HG02642 (cell line): Measurements from ENCODE around the gene GPATCH8.
"Not testable (repeated sequence)": the region's sequence is repeated elsewhere in the genome, so short reads cannot be mapped to it uniquely, and the experiment has no call there.

Experiments
- ATAC-seq: cut with Tn5 transposase; IDR thresholded peaks from one replicate; pipeline ENCODE4 v1.9.1; 2021; ENCODE audit warnings: mild to moderate bottlenecking; ENCODE audit not compliant: unreplicated experiment, poor library complexity

Gene GPATCH8

DNA sequence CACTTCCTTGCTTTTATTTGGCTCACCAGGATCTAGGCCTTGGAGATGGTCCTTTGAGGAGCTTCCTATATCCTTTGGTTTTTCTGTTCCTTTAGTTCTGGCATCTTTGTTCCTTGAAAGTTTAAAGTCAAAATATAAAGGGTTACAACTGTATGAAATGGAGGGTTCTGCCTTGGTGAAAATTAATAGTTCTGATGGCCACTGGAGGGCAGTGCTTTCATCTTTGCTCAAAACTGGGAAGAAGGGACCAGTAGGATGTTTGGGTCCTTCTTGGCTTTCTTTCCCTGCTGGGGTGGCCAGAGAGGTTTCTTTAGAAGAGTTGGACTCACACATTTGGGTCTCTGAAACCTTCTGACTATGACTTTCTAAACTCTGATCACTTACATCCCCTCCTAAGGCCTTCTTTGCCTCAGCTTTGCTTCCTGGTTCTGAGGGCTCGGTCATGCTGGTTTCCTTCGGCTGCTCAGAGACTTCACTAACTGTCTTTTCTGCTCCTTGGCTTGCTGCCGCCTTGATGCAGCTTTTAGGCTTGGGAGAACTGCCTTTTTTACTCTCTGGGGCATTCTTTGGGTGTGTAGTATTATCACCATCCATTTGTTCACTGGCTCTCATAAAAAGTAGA lies 102.9 kb downstream of the GPATCH8 start:
- no peak for ATAC-seq

DNA sequence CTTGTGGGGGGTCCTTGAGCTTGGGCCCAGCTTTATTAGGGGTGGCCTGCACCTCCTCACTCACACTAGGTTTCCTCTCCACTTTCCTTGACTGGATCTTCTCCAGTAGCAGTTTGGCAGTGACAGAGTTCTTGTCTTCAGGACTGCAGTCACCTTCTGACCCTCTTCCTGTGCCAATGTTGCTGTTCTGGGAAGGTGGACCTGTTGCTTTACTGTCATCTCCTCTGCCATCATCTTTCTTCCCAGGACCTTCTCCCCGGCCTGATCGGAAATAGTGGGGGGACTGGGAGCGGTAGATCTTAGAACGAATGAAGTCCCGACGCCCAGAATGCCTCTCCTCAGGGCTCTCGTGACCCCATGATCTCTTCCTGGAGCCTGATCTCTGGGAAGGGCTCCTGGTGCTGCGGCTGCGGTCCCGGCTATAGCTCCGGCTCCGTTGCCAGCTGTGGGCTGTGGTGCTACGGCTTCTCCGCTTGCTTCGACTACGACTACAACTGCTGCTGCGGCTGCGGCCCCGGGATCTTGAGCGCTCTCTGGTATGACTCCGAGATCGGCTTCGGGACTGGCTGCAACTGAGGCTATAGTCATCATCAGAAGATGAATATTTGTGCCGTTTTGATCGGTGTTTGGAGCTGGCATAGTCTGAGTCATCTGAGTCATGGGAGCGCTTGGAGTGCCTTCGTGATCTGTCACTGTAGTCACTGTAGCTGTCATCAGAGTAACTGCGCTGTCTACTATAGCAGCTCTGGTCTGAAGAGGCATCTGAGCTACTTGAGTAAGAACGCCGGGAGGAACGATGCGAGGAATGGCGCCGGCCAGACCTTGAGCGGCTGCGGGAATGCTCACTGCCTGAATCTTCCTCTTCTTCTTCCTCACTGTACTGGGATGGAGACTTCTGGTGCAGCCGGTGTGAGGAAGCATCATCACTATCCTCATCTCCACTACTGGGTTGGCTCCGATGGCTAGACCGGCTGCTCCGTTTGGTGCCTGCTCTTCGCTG lies 104.2 kb downstream of the GPATCH8 start:
- no peak for ATAC-seq

DNA sequence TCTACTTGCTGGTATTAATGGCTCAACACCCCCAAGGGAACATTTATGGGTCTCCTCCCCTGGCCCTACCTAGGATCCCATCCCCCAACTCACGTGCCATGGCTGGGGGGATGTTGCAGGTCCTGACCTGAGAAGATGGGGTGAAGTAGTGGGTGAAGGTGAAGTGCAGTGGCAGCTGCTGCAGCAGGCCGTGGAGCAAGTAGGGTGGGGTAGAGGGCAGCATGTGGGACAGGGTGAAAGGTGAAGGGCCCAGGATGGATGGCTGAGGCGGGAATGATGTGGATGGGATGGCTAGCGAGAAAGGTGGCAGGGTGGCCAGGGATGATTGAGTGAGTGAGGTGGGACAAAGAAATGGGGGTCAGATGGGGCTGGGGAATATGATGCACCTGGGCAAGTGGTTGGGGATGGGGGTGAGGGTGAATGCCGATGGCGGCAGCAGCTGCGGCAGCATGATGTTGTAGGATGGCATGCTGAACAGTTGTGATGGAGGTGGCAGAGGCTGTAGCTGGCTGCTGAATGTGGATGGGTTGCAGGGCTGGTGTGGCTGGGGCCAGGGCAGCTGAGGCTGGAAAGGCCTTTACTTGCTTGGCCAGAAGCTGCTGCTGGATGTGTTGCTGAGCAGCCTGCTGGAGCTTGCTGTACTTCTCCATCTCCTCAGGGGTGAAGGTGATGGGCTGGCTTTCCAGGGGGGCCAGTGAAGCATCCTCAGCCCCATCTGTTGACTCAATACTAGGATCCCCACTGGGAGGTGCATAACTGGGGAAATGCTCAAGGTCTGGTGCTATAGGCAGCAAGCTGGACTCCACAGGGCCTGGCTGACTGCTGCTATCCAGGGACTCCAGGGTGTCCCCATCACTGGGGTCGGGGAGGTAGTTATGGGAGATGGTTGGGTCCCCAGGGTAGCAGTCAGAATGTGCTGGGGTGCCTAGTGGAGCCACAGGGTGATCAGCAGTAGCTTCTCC lies 105.4 kb downstream of the GPATCH8 start:
- no peak for ATAC-seq

- no peak for ATAC-seq
Observed at GRCh38 chr17:44396946-44397345, 106.3 kb downstream of the GPATCH8 start.

DNA sequence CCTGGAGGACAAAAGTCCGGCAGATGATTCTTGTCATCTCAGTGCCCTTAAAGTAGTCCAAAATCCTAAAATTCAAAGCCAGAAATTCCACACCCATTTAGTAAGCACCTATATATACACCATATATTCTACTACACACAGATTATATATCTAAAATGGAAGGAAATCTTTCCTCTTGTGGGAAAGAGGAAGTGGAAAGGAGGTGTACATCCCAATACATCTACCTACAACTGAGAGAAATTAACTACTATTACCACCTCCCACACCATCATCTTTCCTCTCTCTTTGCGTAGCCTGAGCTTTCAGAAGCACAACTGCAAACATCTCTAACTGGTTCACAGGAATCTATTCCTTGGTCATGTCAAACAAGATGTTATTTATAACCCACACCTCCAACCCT lies 108.4 kb downstream of the GPATCH8 start:
- no peak for ATAC-seq

GRCh38 chr17:44394112-44394511 lies 109.1 kb downstream of the GPATCH8 start:
- not testable (repeated sequence) for ATAC-seq

GRCh38 chr17:44390250-44390870 lies 112.8 kb downstream of the GPATCH8 start:
- no peak for ATAC-seq

DNA sequence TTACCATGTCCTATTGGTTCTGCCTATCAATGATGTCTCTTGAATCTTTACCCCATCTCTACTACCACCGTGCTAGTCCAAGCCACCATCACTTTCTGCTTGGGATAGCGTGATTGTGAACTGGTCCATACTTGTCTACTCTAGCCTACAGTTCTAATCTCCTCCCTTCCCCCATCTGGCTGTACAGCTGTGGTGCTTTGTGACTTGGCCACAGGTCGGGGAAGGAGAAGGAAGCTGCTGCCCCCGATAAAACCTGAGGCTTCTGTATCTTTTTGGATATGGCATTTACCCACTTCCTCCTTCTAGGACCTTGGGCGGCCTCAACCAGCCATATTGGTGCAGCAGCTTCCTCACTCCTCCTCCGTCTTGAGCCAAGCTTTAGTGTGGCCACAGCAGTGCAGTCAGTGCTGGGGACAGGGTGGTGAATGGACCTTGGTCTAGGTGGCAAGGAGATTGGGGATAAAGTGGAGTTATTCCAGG lies 113.4 kb downstream of the GPATCH8 start:
- ATAC-seq = no peak

DNA sequence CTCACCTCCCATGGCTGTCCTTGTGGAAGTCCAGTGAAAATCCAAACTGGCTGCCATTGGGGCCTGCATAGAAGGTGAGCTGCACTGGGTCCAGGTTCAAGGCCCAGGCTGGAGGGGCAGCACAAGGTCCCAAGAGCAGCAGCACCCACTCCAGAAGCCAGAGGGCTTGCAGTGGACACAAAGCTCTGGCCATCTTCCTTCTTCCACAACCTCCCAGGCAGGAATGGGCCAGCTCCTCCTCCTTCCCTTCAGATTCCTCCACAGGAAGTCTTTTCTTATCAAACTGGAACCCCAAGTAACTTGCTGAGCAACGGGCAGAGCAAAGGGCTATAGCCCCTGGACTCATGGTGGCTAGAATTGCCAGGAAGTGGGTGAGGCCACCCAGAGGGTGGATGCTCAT lies 113.9 kb downstream of the GPATCH8 start, which contains the start of gene ITGA2B:
Gene ITGA2B (minus strand): TSS at position 369 of the 400 bp plus-strand sequence. CDS start 176 bp downstream, at position 193.
- ATAC-seq = no peak

DNA sequence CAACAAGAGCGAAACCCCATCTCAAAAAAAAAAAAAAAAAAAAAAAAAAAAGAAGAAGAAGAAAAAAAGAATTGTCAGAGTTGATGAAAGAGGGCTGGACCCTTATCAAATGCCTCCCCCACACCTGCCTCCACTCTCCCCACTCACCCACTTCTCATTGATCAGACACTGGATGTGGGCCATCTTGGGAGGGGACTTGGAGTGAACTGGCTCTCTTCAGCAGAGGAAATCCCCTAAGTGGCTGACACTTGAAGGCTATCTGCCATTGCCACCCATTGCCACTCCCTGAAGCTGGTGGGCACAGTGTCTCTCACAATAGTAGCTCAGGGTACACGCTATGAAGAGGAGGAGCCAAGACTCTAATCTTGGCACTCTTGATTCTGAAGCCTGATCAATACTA lies 115.4 kb downstream of the GPATCH8 start:
- ATAC-seq = no peak

- ATAC-seq = no peak
Observed at GRCh38 chr17:44386182-44386525, 117.1 kb downstream of the GPATCH8 start.

DNA sequence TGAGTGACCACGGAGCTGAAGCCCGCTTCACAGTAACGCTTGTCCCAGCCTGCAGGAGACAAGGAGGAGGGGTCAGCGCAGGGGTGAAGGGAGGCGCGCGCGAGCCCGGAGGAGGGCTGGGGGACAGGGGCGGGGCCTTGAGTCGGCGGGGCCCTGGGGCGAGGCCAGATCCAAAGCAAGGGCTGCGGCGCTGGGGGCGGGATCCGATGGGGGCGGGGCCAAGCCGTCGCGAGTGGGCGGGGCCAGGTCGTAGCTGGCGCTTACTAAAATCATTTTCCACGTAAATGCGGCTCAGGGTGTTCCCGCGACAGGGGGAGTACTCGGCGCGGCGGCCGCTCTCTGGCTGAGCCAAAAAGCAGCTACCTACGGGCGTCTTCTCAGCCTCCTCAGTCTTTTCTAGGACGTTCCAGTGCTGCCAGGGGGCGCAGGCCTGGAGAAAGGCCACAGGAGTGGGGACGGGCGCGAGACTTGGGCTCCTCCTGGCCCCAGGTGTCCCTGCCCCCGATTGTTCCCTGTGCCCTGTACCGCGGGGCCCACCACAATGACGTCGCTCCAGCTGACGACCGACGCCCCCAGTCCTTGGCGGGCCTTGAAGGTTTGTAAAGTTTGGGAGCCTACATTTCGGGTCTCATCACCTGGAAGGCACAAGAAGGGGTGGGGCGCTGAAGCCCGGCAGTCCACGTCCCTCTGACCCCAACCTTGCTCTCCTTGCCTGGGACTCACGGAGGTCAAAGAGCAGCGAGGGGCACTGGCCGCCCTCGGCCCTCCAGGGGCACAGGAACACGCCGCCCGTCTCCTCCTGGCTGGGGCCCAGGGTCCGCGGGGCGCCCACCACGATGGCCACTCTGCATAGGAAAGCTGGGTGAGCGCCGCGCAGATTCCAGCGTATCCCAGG lies 117.7 kb downstream of the GPATCH8 start:
- ATAC-seq = peak; percentile 69

GRCh38 chr17:44384823-44385286 lies 118.4 kb downstream of the GPATCH8 start:
- ATAC-seq = no peak

DNA sequence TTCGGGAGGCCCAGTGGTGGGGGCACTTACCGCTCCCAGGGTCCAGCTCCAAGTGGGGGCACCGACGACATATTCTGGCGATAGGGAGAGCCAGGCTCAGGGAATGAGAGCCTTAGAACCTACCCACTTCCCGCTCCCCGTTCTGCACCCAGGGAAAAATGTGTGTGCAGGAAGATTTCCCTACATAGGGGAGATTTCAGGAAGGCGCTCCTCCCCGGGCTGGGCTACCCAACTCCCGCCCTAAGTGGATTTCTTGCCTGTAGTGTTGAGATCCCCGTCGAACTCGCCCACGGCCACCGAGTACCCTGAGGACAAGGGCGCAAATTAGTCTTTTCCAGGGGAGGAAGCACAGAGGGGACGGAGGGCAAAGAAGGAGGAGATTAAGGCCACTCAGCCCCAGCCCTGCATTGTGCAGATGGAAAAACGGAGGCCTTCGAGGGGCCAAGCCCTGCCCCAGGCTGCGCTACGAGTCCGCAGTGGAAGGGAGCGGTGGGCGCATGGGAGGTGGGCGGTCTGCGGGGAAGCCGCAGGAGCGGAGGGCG lies 118.9 kb downstream of the GPATCH8 start:
- no peak for ATAC-seq

GRCh38 chr17:44383861-44384260 lies 119.3 kb downstream of the GPATCH8 start:
- ATAC-seq = no peak

- ATAC-seq = no peak
Observed at GRCh38 chr17:44383363-44383762, 119.8 kb downstream of the GPATCH8 start.

GRCh38 chr17:44382917-44383316 lies 120.3 kb downstream of the GPATCH8 start:
- ATAC-seq = no peak

- no peak for ATAC-seq
Observed at GRCh38 chr17:44381810-44382305, 121.3 kb downstream of the GPATCH8 start.
